Heart left ventricle (tissue), 16 donors: ENCODE measurements around the gene OR52I2. TPM values are rescaled to one million over a fixed set of nuclear protein-coding genes. Genes with fewer than 3 reads are reported as not detected.

ENCODE experiments used
- ATAC-seq, 4 donors: fragments of 200-7000 bp; cut with Tn5 transposase; one replicate each; pipeline ENCODE4 v1.9.1; 2020 to 2022; ENCODE audit warnings: moderate library complexity in 4 of 4, mild to moderate bottlenecking in 3 of 4, moderate number of reproducible peaks in 1 of 4
- DNase-seq, 5 donors: peaks; one replicate each; pipeline ENCODE4 v3.0.0-alpha.2; 2020
- H3K27ac ChIP-seq, 12 donors: fragments of 200-600 bp; sonication (generic) in 4 of 12; one replicate each; pipeline versions ENCODE4 v1.5.0 to v1.8.0; 2016 to 2022; ENCODE audit warnings: mild to moderate bottlenecking in 2 of 12
- H3K27me3 ChIP-seq, 9 donors: fragments of 200-600 bp; sonication (generic) in 2 of 9; one replicate each; pipeline versions ENCODE4 v1.5.1 to v1.8.0; 2016 to 2022; ENCODE audit warnings: mild to moderate bottlenecking in 3 of 9
- H3K36me3 ChIP-seq, 9 donors: fragments of 200-600 bp; sonication (generic) in 2 of 9; one replicate each; pipeline versions ENCODE4 v1.5.0 to v1.8.0; 2018 to 2022; ENCODE audit warnings: mild to moderate bottlenecking in 2 of 9
- H3K4me1 ChIP-seq, 12 donors: fragments of 200-600 bp; sonication (generic) in 4 of 12; one replicate each; pipeline versions ENCODE4 v1.5.0 to v1.8.0; 2016 to 2022; ENCODE audit warnings: mild to moderate bottlenecking in 3 of 12
- H3K4me3 ChIP-seq, 12 donors: fragments of 200-600 bp; sonication (generic) in 4 of 12; one replicate each; pipeline versions ENCODE4 v1.5.0 to v1.8.0; 2017 to 2022; ENCODE audit warnings: mild to moderate bottlenecking in 9 of 12, moderate library complexity in 4 of 12
- H3K9me3 ChIP-seq, 12 donors: fragments of 200-600 bp; sonication (generic) in 4 of 12; one replicate each; pipeline versions ENCODE4 v1.5.0 to v1.8.0; 2016 to 2022; ENCODE audit warnings: mild to moderate bottlenecking in 1 of 12
- CTCF ChIP-seq, 12 donors: fragments of 200-600 bp; sonication (generic) in 4 of 12; IDR thresholded peaks; one replicate each; pipeline versions ENCODE4 v1.5.0 to v1.8.0; 2018 to 2022; ENCODE audit warnings: antibody characterized with exemption in 12 of 12, mild to moderate bottlenecking in 5 of 12
- POLR2A ChIP-seq, 2 donors: fragments of 450-650 bp; IDR thresholded peaks; one replicate each; pipeline ENCODE4 v1.6.1; 2017; ENCODE audit warnings: antibody characterized with exemption in 2 of 2, mild to moderate bottlenecking in 2 of 2, moderate library complexity in 2 of 2
- whole genome bisulfite sequencing, 4 donors: extraction: QIAGEN DNeasy Blood & Tissue Kit in 2 of 4; methylation state at CpG; one replicate each; pipeline versions ENCODE4 v1.1.5 to v1.1.7; 2013 to 2018; 5-methylcytosine and 5-hydroxymethylcytosine counted together
- intact Hi-C, 10 donors: fragments of 100-400 bp; cut with DNase I; formaldehyde crosslinking; loops; one replicate each; pipeline versions ENCODE4 v1.11.1 to v1.14.2; 2022
- polyA plus RNA-seq, 2 donors: library from polyadenylated mRNA; stranded (reverse); fragments of 200-250 nt; gene quantifications; one replicate each; pipeline ENCODE4 v1.2.3, GENCODE V29; 2013
- total RNA-seq, 9 donors: library from RNA; depleted of rRNA in 2 of 9; stranded (reverse); fragments of >200 nt in 2 of 9; fragmentation: NEBNext Ultra II Directional in 3 of 9; extraction: Animal tissue kit (Norgen Biotek cat#: 25700) in 3 of 9; gene quantifications; one replicate each; pipeline versions ENCODE4 v1.1.0 to v1.2.4, GENCODE V29; 2016 to 2023
- donor health status: ischemic (EF 13 %, LVEDD 7.1; RV severe dilation, severe dysfunction).
- donor health status: healthy with polysubstance abuse.
- donor health status: DM: no; HTN: yes; CAD: no.
- donor health status: DM: no; HTN: no; CAD: no.
- donor health status: ischemic (EF 25% LVEDD 6.9; RV normal size, moderate dysfunction).
- donor health status: ischemic (EF 25% LVEDD 5.7; RV mildly dilated, moderate dysfunction).
- donor health status: healthy.
- donor health status: DM: yes; HTN: yes; CAD: no.
- donor health status: ischemic (EF 35%, LVEDD 5.7; RV mildly dilated, moderate dysfunction).
- donor health status: nonischemic (EF 11% LVEDD 7.7; RV severe dilation, severe dysfunction).
- donor health status: DM: yes; HTN: yes; CAD: no.
- donor health status: PGD.
- donor health status: ischemic (EF 29% LVEDD 5.4; RV normal size, mild dysfunction).
- donor health status: nonischemic (EF 23%, LVEDD 6.1; RV moderate dilation, normal function).

OR52I2 gene
- total and polyA plus RNA-seq, 11 donors = not detected

DNA sequence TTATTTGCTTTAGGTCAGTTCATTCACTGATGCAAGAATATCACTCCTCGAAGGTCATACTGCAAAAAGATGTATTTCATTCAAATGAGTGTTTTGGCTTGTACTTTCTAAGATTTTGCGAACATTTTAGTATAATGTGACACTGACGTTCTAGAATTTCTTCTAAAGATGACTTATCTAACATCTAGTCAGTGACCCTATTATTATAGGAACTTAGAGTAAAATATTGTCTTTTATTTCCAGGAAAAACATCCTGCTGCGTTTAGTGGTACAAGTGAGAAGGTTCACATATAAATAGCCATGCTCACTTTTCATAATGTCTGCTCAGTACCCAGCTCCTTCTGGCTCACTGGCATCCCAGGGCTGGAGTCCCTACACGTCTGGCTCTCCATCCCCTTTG is 36.7 kb upstream of the OR52I2 start, which contains the start of gene OR52M1:
TSS of gene OR52M1 (plus strand) at position 301 of the 400 bp plus-strand sequence. CDS start at position 301, 0 bp downstream.
- TF ChIP-seq POLR2A (IDR thresholded peaks at IDR 0.05) (no peak), CTCF (IDR thresholded peaks at IDR 0.05) (no peak)
- Histone ChIP-seq H3K36me3 (no peaks in the 10 kb centered on the region), H3K4me1 (no peaks in the 10 kb centered on the region), H3K27me3 (peaks cover 0 to 8% (median 0%) of the 10 kb centered on the region in 9 donors), H3K9me3 (peaks cover 0 to 3% (median 0%) of the 10 kb centered on the region in 12 donors), H3K27ac (no peak within 1 kb of the TSS), H3K4me3 (no peak within 1 kb of the TSS)
- no peak for ATAC-seq
- DNase-seq = no peak
- intact Hi-C loops = loop anchor here in 1 of 10 donors (5.0 kb wide), 1 partner anchor 358 kb away; no protein-coding TSS in a partner anchor
- 71 to 77% (median 77%) methylated on average over 5 of the region's 5 CpGs for WGBS, 4 donors

GRCh38 chr11:4546878-4547277 is 34.7 kb upstream of the OR52I2 start:
- intact Hi-C loops = no loop called here
- TF ChIP-seq POLR2A (IDR thresholded peaks at IDR 0.05) (no peak), CTCF (IDR thresholded peaks at IDR 0.05) (no peak)
- H3K4me1 ChIP-seq = no peaks in the 10 kb centered on the region
- 68 to 86% (median 75%) methylated on average over 1 of the region's 1 CpG for WGBS, 4 donors
- no peaks in the 10 kb centered on the region for H3K36me3 ChIP-seq
- DNase-seq (no peak), ATAC-seq (no peak)
- H3K4me3 ChIP-seq = no peak overlapping the region
- H3K9me3 ChIP-seq = peaks cover 0 to 15% (median 2%) of the 10 kb centered on the region in 12 donors
- H3K27me3 ChIP-seq = peaks cover 0 to 2% (median 0%) of the 10 kb centered on the region in 9 donors
- no peak overlapping the region for H3K27ac ChIP-seq

- ATAC-seq (no peak), DNase-seq (no peak)
- Histone ChIP-seq H3K4me1 (no peaks in the 10 kb centered on the region), H3K27ac (no peak overlapping the region), H3K9me3 (peaks cover 0 to 15% (median 2%) of the 10 kb centered on the region in 12 donors), H3K27me3 (no peaks in the 10 kb centered on the region), H3K36me3 (no peaks in the 10 kb centered on the region), H3K4me3 (no peak overlapping the region)
- TF ChIP-seq POLR2A (IDR thresholded peaks at IDR 0.05) (no peak), CTCF (IDR thresholded peaks at IDR 0.05) (no peak)
- WGBS, 4 donors = 65 to 71% (median 65%) methylated on average over 4 of the region's 4 CpGs
- intact Hi-C loops = no loop called here
Observed at GRCh38 chr11:4547416-4547815, 34.1 kb upstream of the OR52I2 start.

DNA sequence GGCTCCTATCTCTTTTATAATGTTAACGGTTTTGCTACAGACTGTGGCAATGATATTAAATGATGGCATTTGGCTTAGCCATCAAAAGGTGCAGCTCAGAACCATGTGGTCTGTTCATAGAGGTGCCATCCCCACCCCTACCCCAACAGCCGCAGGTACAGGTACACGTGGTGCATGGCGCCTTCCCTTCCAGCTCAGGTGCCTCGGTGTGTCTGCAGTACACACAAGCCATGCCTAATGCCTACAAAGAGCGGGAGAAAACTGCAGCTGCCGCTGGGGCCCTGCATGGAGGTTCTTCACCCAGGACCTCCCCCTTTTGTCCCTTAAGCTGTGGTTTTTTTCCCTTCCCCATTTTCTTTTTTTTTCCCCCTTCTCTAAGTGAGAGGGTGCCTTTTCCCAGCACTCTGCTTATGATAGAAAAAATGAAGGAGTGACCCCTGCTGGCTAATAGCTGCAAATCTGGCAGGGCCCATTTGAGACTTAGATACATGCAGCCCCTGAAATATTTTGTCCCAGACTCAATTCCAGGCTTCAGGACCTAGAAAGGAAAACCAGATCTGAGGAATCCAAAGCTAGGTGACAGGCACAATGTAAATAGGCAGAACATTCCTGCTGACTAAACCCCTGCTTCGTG is 30.1 kb upstream of the OR52I2 start:
- H3K36me3 ChIP-seq = no peaks in the 10 kb centered on the region
- WGBS, 4 donors = 75 to 83% (median 79%) methylated on average over 8 of the region's 8 CpGs

More for the DNA sequence above, 30.1 kb upstream of the OR52I2 start:
- ATAC-seq (no peak), DNase-seq (no peak)
- peaks cover 0 to 20% (median 2%) of the 10 kb centered on the region in 12 donors for H3K9me3 ChIP-seq
- no peak overlapping the region for H3K4me3 ChIP-seq
- intact Hi-C loops = no loop called here
- TF ChIP-seq CTCF (IDR thresholded peaks at IDR 0.05) (peak in 1 of 12 donors; percentile 6), POLR2A (IDR thresholded peaks at IDR 0.05) (no peak)
- H3K27ac ChIP-seq = no peak overlapping the region
- H3K27me3 ChIP-seq = no peaks in the 10 kb centered on the region
- no peaks in the 10 kb centered on the region for H3K4me1 ChIP-seq
